Thyroid gland (tissue), 4 donors: ENCODE data around the gene ALDH3B2.

Experiments
- POLR2A ChIP-seq, 2 donors: fragments of 450-650 bp; IDR thresholded peaks; one replicate each; pipeline ENCODE4 v1.6.1; 2017; ENCODE audit warnings: antibody characterized with exemption in 2 of 2, mild to moderate bottlenecking in 2 of 2, moderate library complexity in 1 of 2
- TF ChIP-seq, protein P1 (sequence below), 6 experiments: fragments of 200-600 bp in 3 of 6; fragments of 450-650 bp in 3 of 6; sonication (generic) in 3 of 6; IDR thresholded peaks; one replicate each; pipeline ENCODE4 v1.5.1; 2016 to 2019; ENCODE audit warnings: antibody characterized with exemption in 6 of 6, mild to moderate bottlenecking in 2 of 6, inconsistent platforms in 1 of 6, moderate library complexity in 1 of 6

DNA sequence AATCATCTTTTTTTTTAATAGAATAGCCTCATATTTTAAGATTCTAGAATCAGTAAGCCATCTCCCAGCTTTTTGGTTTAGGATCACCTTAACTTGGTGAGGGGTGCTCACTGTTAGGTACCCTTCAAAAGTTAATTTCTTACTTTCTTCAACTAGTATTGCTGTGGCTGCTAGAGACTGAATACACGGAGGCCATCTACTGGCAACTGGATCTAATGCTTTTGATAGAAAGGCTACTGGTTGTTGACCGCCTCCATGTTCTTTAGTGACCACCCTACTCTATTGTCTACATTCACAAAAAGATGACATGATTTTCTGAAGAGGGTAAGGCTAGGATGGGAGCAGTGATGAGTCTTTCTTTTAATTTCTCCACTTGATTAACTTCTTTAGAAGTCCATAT is 16.7 kb upstream of the ALDH3B2 start:
- TF ChIP-seq, protein P1, sequence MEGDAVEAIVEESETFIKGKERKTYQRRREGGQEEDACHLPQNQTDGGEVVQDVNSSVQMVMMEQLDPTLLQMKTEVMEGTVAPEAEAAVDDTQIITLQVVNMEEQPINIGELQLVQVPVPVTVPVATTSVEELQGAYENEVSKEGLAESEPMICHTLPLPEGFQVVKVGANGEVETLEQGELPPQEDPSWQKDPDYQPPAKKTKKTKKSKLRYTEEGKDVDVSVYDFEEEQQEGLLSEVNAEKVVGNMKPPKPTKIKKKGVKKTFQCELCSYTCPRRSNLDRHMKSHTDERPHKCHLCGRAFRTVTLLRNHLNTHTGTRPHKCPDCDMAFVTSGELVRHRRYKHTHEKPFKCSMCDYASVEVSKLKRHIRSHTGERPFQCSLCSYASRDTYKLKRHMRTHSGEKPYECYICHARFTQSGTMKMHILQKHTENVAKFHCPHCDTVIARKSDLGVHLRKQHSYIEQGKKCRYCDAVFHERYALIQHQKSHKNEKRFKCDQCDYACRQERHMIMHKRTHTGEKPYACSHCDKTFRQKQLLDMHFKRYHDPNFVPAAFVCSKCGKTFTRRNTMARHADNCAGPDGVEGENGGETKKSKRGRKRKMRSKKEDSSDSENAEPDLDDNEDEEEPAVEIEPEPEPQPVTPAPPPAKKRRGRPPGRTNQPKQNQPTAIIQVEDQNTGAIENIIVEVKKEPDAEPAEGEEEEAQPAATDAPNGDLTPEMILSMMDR (IDR thresholded peaks at IDR 0.05), result no peak
- no peak for TF ChIP-seq POLR2A (IDR thresholded peaks at IDR 0.05)
